Measurements from ENCODE around the gene FGF14. TPM values are rescaled to one million over a fixed set of nuclear protein-coding genes. Genes with fewer than 3 reads are reported as not detected.

The FGF14 gene
- polyA plus RNA-seq, 1 of the 3 experiments (the other 2 are of a cell fraction) = 0.20 TPM

- Histone ChIP-seq H3K4me3 (ENCODE audit: low read depth in 2 of 2, low read length in 1 of 2) (no peak overlapping the region), H3K36me3 (replicated peaks in 1 of 2; ENCODE audit: control insufficient read depth in 1 of 2, insufficient read depth in 2 of 2, low read length in 1 of 2) (peaks cover 39 to 80% of the 10 kb centered on the region in 2 experiments), H4K20me1 (ENCODE audit: insufficient read depth) (no peaks in the 10 kb centered on the region), H3K4me1 (ENCODE audit: control insufficient read depth in 1 of 2, insufficient read depth in 2 of 2, low read depth in 1 of 2, low read length in 1 of 2) (no peaks in the 10 kb centered on the region), H2AFZ (ENCODE audit: low read depth) (no peak overlapping the region), H3K9ac (no peak overlapping the region), H3F3A (replicated peaks; ENCODE audit: insufficient read depth) (no peaks in the 10 kb centered on the region), H3K27me3 (ENCODE audit: insufficient read depth) (no peaks in the 10 kb centered on the region), H3K9me2 (no peaks in the 10 kb centered on the region), H3K27ac (ENCODE audit: low read depth in 2 of 2, low read length in 1 of 2) (no peak overlapping the region), H3K4me2 (no peak overlapping the region), H3K79me2 (ENCODE audit: insufficient read depth) (no peaks in the 10 kb centered on the region), H3K9me3 (no peaks in the 10 kb centered on the region)
- CTCF ChIA-PET = no interaction called here
- 84% methylated on average over 3 of the region's 3 CpGs for WGBS (ENCODE audit: low lambda C conversion rate)
- DNase-seq = no peak
- no peak for TF ChIP-seq RCOR1 (IDR thresholded peaks at IDR 0.05; ENCODE audit: low read length)
- TF ChIP-seq TAF1 (IDR thresholded peaks at IDR 0.05; ENCODE audit: borderline replicate concordance, low read depth, low read length) = no peak
- TF ChIP-seq CHD2 (IDR thresholded peaks at IDR 0.05; ENCODE audit: low read length, partially characterized antibody) = no peak
- TF ChIP-seq TCF12 (IDR thresholded peaks at IDR 0.05) = no peak
- no peak for TF ChIP-seq USF1 (IDR thresholded peaks at IDR 0.05; ENCODE audit: borderline replicate concordance, low read depth)
- no peak for TF ChIP-seq EP300 (IDR thresholded peaks at IDR 0.05; ENCODE audit: borderline replicate concordance in 1 of 2, low read depth in 1 of 2, low read length in 1 of 2)
- TF ChIP-seq FOXM1 (IDR thresholded peaks at IDR 0.05; ENCODE audit: low read depth) = no peak
- TF ChIP-seq ZBTB33 (IDR thresholded peaks at IDR 0.05; ENCODE audit: borderline replicate concordance, low read depth) = no peak
- no peak for TF ChIP-seq RFX5 (IDR thresholded peaks at IDR 0.05; ENCODE audit: low read length)
- TF ChIP-seq SIN3A (IDR thresholded peaks at IDR 0.05; ENCODE audit: borderline replicate concordance, low read depth, low read length) = no peak
- no peak for TF ChIP-seq USF2 (IDR thresholded peaks at IDR 0.05; ENCODE audit: borderline replicate concordance, low read depth, low read length)
- POLR2A ChIA-PET = no interaction called here
Observed at GRCh38 chr13:101714195-101714594, 687.7 kb downstream of the FGF14 start.

GRCh38 chr13:101712026-101712348, 689.9 kb downstream of the FGF14 start:
- Histone ChIP-seq H3K9ac (no peak overlapping the region), H3K4me3 (ENCODE audit: low read depth in 2 of 2, low read length in 1 of 2) (no peak overlapping the region), H3K9me2 (no peaks in the 10 kb centered on the region), H3K27ac (ENCODE audit: low read depth in 2 of 2, low read length in 1 of 2) (no peak overlapping the region), H3K4me2 (no peak overlapping the region), H4K20me1 (ENCODE audit: insufficient read depth) (no peaks in the 10 kb centered on the region), H3K9me3 (no peaks in the 10 kb centered on the region), H3K36me3 (replicated peaks in 1 of 2; ENCODE audit: control insufficient read depth in 1 of 2, insufficient read depth in 2 of 2, low read length in 1 of 2) (peaks cover 39 to 79% of the 10 kb centered on the region in 2 experiments), H3K27me3 (ENCODE audit: insufficient read depth) (no peaks in the 10 kb centered on the region), H3K4me1 (ENCODE audit: control insufficient read depth in 1 of 2, insufficient read depth in 2 of 2, low read depth in 1 of 2, low read length in 1 of 2) (no peaks in the 10 kb centered on the region), H3F3A (replicated peaks; ENCODE audit: insufficient read depth) (no peaks in the 10 kb centered on the region), H3K79me2 (ENCODE audit: insufficient read depth) (no peaks in the 10 kb centered on the region), H2AFZ (ENCODE audit: low read depth) (no peak overlapping the region)
- TF ChIP-seq ELF1 (IDR thresholded peaks at IDR 0.05) (no peak), MEF2A (IDR thresholded peaks at IDR 0.05; ENCODE audit: borderline replicate concordance, low read depth) (no peak), RFX5 (IDR thresholded peaks at IDR 0.05; ENCODE audit: low read length) (no peak)
- POLR2A ChIA-PET = no interaction called here
- CTCF ChIA-PET = interaction anchor here (1.3 kb wide), 1 partner anchor 11 kb away, joined by 3 read pairs; no protein-coding TSS in a partner anchor
- 90% methylated on average over 2 of the region's 2 CpGs for WGBS (ENCODE audit: low lambda C conversion rate)
- no peak for DNase-seq

Data from SK-N-SH (cell line).